DND-41 (cell line): ENCODE results near the gene EIF1.
"Not testable (repeated sequence)": the region's sequence is repeated elsewhere in the genome, so short reads cannot be mapped to it uniquely, and the experiment has no call there.

ENCODE experiments used
- ATAC-seq: fragments of 200-7000 bp; cut with Tn5 transposase; 3 replicates; pipeline ENCODE4 v1.9.1; 2021; ENCODE audit warnings: low read depth; ENCODE audit not compliant: insufficient read depth
- DNase-seq: peaks from one replicate; pipeline ENCODE4 v3.0.0-alpha.2; 2020
- H2AFZ ChIP-seq: 2 replicates; pipeline ENCODE4 v1.6.0; 2012; ENCODE audit warnings: low read depth, low read length
- H3K27ac ChIP-seq: 2 replicates; pipeline ENCODE4 v1.5.1; 2012; ENCODE audit warnings: low read length, inconsistent platforms
- H3K27me3 ChIP-seq: fragments of 200-600 bp; sonication (generic); 2 replicates; pipeline ENCODE4 v1.6.0; 2012; ENCODE audit warnings: low read length, mild to moderate bottlenecking, inconsistent platforms; ENCODE audit not compliant: insufficient read depth, poor library complexity
- H3K36me3 ChIP-seq: 2 replicates; pipeline ENCODE4 v1.5.1; 2012; ENCODE audit warnings: low read length, inconsistent platforms; ENCODE audit not compliant: insufficient read depth
- H3K4me1 ChIP-seq: 2 replicates; pipeline ENCODE4 v1.5.1; 2012; ENCODE audit warnings: mild to moderate bottlenecking, low read length; ENCODE audit not compliant: insufficient read depth
- H3K4me2 ChIP-seq: 2 replicates; pipeline ENCODE4 v1.6.0; 2012; ENCODE audit warnings: mild to moderate bottlenecking, moderate library complexity, low read length, inconsistent platforms; ENCODE audit not compliant: insufficient read depth
- H3K4me3 ChIP-seq, 2 experiments: fragments of 200-600 bp in 1 of 2; shearing (Covaris generic) in 1 of 2; 2 replicates each; pipeline ENCODE4 v1.5.1; 2012 to 2016; ENCODE audit warnings: inconsistent platforms in 2 of 2, low read length in 2 of 2, mild to moderate bottlenecking in 2 of 2, low read depth in 1 of 2, moderate library complexity in 1 of 2
- H3K79me2 ChIP-seq: 2 replicates; pipeline ENCODE4 v1.6.0; 2012; ENCODE audit warnings: low read length, inconsistent platforms; ENCODE audit not compliant: insufficient read depth
- H3K9ac ChIP-seq: 2 replicates; pipeline ENCODE4 v1.6.0; 2012; ENCODE audit warnings: low read depth, mild to moderate bottlenecking, inconsistent platforms, low read length, moderate library complexity
- H3K9me3 ChIP-seq: 2 replicates; pipeline ENCODE4 v1.5.1; 2012; ENCODE audit warnings: low read length, moderate library complexity, mild to moderate bottlenecking, inconsistent platforms; ENCODE audit not compliant: insufficient read depth, severe bottlenecking
- H4K20me1 ChIP-seq: 2 replicates; pipeline ENCODE4 v1.6.0; 2012; ENCODE audit warnings: low read length; ENCODE audit not compliant: insufficient read depth
- EZH2 ChIP-seq: IDR thresholded peaks from 3 replicates; pipeline ENCODE4 v1.6.1; 2012; ENCODE audit warnings: borderline replicate concordance, low read depth, mild to moderate bottlenecking, moderate library complexity, low read length, inconsistent platforms; ENCODE audit not compliant: severe bottlenecking
- TF ChIP-seq, protein P1 (sequence below): IDR thresholded peaks from 2 replicates; pipeline ENCODE4 v1.5.1; 2012; ENCODE audit warnings: borderline replicate concordance, low read length, moderate library complexity, mild to moderate bottlenecking; ENCODE audit not compliant: poor library complexity, severe bottlenecking; ENCODE audit errors: extremely low read depth

The EIF1 gene

DNA sequence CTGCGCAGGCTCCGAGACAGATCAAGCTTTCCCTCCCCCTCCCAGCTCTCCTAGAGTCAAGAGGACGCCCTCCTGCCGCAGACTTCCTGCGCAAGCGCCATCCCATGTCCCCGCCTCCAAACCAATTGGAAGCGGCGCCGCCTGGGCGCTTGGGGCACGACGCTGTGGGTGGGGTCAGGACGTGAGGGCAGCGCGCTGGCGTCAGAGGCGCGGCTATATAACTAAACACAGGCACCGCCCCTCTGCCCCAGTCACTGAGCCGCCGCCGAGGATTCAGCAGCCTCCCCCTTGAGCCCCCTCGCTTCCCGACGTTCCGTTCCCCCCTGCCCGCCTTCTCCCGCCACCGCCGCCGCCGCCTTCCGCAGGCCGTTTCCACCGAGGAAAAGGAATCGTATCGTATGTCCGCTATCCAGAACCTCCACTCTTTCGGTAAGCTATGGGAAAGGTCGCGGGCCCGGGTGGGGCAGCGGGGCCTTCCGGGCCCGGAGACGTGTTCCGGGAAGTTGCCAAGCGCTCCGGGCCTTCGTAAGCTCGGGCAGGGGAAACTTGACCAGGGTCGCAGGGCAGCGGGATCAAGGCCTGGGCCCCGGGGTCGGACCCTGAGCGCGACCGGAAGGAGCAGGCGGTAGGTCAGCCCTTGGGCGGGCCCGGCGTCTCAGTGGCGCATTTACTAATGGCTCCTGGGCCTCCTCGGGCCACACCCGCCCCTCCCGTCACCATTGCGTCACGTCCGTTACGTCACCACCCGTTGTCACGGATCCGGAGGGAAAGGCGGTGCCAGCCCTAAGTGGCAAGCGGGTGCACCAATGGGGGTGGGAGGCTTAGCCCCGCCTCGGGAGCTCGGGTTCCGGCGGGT, at the start of gene EIF1:
Gene EIF1 (plus strand): TSS at position 245 of the 856 bp plus-strand sequence. CDS start 154 bp downstream, at position 399.
- DNase-seq (peak; percentile 99), ATAC-seq (peak; percentile 79)
- Histone ChIP-seq H3K4me1 (peaks cover 27% of the 10 kb centered on the region), H3K4me3 (peak within 1 kb of the TSS; percentile 77 to 90), H2AFZ (peak within 1 kb of the TSS; percentile 85), H3K9me3 (no peaks in the 10 kb centered on the region), H3K36me3 (peaks cover 44% of the 10 kb centered on the region), H4K20me1 (peaks cover 40% of the 10 kb centered on the region), H3K4me2 (peak within 1 kb of the TSS; percentile 74), H3K27me3 (no peaks in the 10 kb centered on the region), H3K79me2 (peaks cover 26% of the 10 kb centered on the region), H3K9ac (peak within 1 kb of the TSS; percentile 98), H3K27ac (peak within 1 kb of the TSS; percentile 97)
- TF ChIP-seq EZH2, result no peak
- TF ChIP-seq, protein P1, sequence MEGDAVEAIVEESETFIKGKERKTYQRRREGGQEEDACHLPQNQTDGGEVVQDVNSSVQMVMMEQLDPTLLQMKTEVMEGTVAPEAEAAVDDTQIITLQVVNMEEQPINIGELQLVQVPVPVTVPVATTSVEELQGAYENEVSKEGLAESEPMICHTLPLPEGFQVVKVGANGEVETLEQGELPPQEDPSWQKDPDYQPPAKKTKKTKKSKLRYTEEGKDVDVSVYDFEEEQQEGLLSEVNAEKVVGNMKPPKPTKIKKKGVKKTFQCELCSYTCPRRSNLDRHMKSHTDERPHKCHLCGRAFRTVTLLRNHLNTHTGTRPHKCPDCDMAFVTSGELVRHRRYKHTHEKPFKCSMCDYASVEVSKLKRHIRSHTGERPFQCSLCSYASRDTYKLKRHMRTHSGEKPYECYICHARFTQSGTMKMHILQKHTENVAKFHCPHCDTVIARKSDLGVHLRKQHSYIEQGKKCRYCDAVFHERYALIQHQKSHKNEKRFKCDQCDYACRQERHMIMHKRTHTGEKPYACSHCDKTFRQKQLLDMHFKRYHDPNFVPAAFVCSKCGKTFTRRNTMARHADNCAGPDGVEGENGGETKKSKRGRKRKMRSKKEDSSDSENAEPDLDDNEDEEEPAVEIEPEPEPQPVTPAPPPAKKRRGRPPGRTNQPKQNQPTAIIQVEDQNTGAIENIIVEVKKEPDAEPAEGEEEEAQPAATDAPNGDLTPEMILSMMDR, result no peak

DNA sequence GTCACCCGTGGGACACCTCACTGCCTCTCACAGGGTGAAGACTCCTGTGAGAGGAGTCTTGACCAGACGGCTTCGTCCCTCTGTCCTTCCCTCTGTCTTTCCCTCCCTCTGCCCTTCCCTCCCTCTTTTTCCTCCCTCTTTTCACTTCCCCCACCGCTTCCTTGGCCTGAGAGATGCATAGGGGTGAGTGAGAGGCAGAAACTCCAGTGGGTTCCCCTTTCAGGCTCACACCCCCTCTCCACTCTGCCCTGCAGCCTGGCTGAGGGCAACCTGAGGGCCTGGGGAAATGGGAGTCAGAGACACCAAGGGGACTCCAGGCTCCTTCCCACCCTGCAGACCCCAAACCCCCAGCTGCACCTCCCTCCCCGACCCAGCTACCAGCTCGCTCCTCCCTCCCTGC, 49.7 kb upstream of the EIF1 start:
- Histone ChIP-seq H3K79me2 (no peaks in the 10 kb centered on the region), H3K4me2 (no peak overlapping the region), H3K27me3 (peaks cover 4% of the 10 kb centered on the region), H2AFZ (no peak overlapping the region), H3K36me3 (no peaks in the 10 kb centered on the region), H3K4me1 (no peaks in the 10 kb centered on the region), H3K27ac (no peak overlapping the region), H3K9me3 (no peaks in the 10 kb centered on the region), H3K9ac (no peak overlapping the region), H4K20me1 (no peaks in the 10 kb centered on the region), H3K4me3 (no peak overlapping the region)
- TF ChIP-seq, protein P1, result no peak
- no peak for TF ChIP-seq EZH2
- no peak for ATAC-seq
- DNase-seq, result no peak

DNA sequence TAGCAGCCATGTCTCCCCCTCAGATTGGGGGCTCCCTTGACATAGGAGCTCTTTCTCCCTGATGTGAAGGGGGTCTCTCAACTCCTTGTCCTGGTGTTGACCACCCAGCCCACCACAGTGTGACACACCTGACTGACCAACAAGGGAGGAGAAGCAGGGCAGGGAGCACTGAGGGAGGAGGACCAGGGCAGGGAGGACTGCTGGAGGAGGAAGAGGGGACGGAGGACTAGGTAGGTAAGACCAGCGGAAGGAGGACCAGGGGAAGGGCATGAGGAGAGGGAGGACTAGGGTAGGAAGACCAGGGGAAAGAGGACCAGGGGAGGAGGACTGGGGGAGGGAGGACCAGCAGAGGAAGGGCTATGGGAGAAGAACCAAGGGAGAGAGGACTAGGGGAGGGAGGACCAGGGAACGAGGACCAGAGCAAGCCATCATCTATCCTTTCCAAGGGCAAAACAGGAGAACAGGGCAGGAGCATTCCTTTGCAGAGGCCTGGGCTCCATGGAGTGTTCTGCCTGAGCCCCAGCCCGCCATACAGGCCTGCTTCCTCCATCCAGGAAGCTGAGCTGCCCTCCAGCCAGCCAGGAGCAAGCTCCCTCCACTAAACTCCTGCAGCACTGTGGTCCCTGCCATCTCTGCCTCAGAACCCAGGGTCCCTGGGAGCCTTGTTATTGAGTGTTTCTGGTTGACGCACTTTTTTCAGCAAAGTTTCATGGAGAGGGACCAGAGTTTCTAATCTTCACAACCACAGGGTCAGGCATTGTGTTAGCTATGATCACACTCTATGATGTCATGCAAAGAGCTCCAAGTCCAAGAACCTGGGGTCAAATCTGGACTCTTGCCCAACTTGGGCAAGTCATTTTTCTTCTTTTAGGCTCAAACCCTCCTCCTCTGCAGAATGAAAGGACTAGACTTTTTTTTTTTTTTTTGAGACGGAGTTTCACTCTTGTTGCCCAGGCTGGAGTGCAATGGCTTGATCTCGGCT, 48.9 kb upstream of the EIF1 start:
- Histone ChIP-seq H3K4me2 (no peak overlapping the region), H2AFZ (no peak overlapping the region), H3K27me3 (peaks cover 4% of the 10 kb centered on the region), H3K4me3 (no peak overlapping the region), H3K36me3 (no peaks in the 10 kb centered on the region), H3K9ac (no peak overlapping the region), H3K79me2 (no peaks in the 10 kb centered on the region), H3K9me3 (no peaks in the 10 kb centered on the region), H3K27ac (no peak overlapping the region), H4K20me1 (no peaks in the 10 kb centered on the region), H3K4me1 (no peaks in the 10 kb centered on the region)
- no peak for TF ChIP-seq EZH2
- TF ChIP-seq, protein P1, result no peak
- ATAC-seq (no peak), DNase-seq (no peak)

DNA sequence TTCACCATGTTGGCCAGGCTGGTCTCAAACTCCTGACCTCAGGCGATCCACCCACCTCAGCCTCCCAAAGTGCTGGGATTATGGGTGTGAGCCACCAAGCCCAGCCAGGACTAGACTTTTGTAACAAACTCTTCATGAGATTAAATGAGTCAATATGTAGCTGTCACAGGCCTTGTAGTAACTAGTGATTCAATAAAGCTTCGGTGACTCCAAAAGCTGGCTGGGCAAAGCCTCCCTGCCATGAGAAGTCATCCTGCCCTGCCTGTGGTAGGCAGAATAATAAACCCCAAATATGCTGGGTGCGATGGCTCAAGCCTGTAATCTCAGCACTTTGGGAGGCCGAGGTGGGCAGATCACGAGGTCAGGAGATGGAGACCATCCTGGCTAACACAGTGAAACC, 48.1 kb upstream of the EIF1 start:
- H3K9ac ChIP-seq, H3K36me3 ChIP-seq, H3K4me3 ChIP-seq, ATAC-seq, H3K9me3 ChIP-seq, H2AFZ ChIP-seq, H3K27ac ChIP-seq, H3K4me2 ChIP-seq, H3K27me3 ChIP-seq, H3K4me1 ChIP-seq, DNase-seq, H3K79me2 ChIP-seq, H4K20me1 ChIP-seq: not testable (repeated sequence)
